Ecto neural progenitor cell (in vitro differentiated cells): ENCODE measurements around the gene SRSF7.
"Not testable (repeated sequence)": the region's sequence is repeated elsewhere in the genome, so short reads cannot be mapped to it uniquely, and the experiment has no call there.

ENCODE experiments used
- DNase-seq: peaks from one replicate; pipeline ENCODE4 v3.0.0-alpha.2; 2018; ENCODE audit warnings: low spot score

The SRSF7 gene

DNA sequence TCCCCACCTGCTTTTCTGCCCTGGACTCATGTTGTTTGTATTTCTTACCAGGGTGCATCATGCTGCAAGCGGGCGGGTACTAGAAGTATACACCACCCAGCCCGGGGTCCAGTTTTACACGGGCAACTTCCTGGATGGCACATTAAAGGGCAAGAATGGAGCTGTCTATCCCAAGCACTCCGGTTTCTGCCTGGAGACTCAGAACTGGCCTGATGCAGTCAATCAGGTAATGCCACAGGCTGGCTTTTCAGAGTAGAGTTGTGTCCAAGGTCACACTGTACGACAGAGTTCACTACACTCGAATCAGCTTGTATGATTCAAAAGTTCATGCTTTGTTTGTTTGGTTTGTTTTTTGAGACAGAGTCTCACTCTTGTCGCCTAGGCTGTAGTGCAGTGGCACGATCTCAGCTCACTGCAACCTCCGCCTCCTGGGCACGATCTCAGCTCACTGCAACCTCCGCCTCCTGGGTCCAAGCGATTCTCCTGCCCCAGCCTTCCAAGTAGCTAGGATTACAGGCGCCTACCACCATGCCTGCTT is 19.4 kb downstream of the SRSF7 start:
- DNase-seq: no peak

GRCh38 chr2:38731090-38731489 is 20.1 kb downstream of the SRSF7 start:
- DNase-seq: no peak

DNA sequence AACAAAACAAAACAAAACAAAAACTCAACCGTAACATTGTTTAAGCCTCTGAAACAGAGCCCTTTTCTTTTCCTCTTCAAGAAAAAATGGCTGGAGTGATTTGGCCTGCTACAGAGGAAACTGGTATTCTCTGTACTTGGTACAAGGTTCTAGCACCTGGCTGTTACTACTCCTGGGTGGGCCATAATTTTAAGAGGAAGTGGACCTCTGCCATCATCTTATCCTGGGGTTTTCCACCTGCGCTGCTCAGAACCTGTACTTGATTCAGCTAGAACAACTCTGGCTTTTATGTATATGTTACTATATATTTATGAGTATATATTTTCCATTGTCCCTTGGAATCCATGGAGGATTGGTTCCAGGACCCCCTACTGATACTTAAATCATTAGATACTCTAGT is 22.5 kb downstream of the SRSF7 start:
- no peak for DNase-seq

- DNase-seq: no peak
These were observed 23.5 kb downstream of the SRSF7 start for GRCh38 chr2:38727661-38728060.

DNA sequence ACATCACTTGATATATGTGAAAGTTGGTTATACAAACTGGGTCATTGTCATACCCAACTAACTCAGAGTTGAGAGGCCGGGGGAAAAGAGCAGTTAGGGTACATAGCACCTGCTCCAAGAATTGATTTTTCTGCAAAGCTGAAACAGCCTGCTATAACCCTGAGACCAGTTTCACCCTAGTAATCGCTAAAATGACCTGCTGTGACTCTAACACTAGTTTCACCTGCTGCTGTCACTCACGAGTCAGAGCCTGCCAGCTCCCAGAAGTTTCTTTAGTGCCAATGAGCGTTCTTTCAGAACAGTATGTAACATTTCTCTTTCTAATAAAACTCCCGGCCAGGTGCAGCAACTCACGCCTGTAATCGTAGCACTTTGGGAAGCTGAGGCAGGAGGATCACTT is 28.0 kb downstream of the SRSF7 start:
- DNase-seq: no peak

GRCh38 chr2:38722271-38723061 is 28.7 kb downstream of the SRSF7 start:
- no peak for DNase-seq

DNA sequence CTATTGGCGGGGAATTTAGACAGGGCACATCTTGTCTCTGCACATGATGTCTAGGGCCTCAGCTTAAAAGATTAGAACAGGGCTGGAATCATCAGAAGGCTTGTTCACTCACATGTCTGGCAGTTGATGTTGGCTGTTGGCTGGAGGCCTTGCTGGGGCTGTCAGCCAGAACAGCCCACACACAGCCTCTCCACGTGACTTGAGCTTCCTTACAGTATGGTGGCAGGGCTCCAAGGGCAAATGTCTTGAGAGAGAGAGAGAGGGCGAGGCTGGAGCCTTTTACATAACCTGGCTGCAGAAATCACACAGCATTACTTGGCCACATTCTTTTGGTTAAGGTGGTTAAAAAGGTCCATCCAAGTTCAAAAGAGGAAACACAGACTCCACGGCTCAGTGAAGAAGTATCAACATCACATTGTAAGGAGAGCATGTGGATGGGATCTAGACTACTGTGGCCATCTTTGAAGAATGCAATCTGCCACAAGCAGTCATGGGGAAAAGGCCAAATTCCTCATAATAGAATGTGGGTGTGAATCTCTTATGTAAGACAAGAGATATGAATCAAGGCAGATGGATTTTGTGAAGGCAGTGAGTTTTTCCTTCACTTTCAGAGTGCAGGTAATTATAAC is 30.4 kb downstream of the SRSF7 start:
- DNase-seq: no peak

GRCh38 chr2:38719706-38720105 is 31.5 kb downstream of the SRSF7 start:
- DNase-seq: no peak

- DNase-seq: no peak
These were observed 32.6 kb downstream of the SRSF7 start for GRCh38 chr2:38718601-38719000.

GRCh38 chr2:38716185-38716584 is 35.0 kb downstream of the SRSF7 start:
- DNase-seq: no peak

DNA sequence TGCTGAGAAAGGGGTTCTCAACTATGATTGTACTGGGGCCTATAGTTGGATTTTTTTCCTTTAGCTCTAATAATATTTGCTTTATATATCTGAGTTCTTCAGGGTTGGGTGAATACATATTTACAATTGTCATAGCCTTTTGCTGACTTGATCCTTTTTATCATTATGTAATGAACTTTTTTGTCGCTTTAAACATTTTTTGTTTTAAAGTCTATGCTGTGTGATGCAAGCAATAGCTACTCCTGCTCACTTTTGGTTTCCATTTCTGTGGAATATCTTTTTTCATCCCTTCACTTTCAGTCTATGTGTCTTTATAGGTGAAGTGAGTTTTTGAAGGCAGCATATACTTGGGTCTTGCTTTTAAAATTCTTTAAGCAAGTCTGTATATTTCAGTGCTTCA is 36.2 kb downstream of the SRSF7 start:
- DNase-seq: not testable (repeated sequence)

DNA sequence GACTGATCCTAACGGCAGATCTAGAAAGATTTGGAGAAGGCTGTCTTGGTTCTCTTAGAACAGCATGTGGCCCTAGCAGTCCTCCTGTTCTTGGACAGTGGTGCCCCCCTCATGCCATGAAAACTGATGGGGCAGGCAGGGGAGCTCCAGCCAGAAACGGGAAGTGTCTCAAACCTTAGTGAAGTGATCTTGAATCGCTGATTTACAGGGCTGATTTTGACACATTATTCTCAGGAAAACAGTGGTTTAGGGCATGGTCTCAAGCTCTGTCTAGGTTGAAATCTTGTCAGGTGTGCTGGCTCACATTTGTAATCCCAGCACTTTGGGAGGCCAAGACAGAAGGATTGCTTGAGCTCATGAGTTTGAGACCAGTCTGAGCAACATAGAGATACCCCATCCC is 37.8 kb downstream of the SRSF7 start:
- no peak for DNase-seq

DNA sequence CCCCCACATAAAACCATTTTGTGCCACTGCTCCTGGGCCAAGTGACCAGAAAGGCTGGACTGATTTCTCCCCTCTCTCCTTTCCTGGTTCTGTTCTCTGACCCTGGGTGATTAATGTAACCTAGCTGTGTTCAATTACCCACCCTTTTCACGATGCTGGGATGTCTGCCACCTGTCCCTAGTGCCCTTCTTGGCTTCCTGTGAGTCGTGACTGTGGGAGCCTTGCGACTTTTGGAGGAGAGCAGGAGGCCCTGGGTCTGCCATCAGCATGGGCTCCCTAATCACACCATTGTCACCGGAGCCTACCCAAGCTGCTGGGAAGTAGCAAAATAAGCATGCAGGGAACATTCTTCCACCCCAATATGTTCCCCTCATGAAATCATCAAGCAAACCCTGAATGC is 38.3 kb downstream of the SRSF7 start:
- no peak for DNase-seq

DNA sequence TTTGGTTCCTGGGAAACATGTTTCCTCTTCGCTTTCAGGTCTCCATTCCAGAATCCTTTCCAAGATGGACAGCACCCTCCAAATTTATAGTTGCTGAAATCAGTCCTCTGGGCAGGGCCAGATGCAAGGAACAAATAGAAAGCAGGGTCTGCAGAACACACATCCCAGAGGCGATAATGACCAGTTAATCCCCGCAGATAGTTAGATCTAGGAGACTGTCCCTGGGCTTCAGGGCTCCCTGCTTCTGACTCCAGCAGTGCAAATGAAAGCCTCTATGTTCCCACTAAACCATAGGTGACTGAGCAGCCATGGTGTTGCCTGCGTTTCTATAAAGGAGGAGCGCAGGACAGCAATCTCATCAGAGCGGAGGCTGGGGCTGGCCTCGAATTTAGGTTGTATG is 38.7 kb downstream of the SRSF7 start:
- DNase-seq: no peak

- no peak for DNase-seq
These were observed 39.6 kb downstream of the SRSF7 start for GRCh38 chr2:38711558-38711957.

GRCh38 chr2:38709567-38710194 is 41.5 kb downstream of the SRSF7 start:
- DNase-seq: no peak

DNA sequence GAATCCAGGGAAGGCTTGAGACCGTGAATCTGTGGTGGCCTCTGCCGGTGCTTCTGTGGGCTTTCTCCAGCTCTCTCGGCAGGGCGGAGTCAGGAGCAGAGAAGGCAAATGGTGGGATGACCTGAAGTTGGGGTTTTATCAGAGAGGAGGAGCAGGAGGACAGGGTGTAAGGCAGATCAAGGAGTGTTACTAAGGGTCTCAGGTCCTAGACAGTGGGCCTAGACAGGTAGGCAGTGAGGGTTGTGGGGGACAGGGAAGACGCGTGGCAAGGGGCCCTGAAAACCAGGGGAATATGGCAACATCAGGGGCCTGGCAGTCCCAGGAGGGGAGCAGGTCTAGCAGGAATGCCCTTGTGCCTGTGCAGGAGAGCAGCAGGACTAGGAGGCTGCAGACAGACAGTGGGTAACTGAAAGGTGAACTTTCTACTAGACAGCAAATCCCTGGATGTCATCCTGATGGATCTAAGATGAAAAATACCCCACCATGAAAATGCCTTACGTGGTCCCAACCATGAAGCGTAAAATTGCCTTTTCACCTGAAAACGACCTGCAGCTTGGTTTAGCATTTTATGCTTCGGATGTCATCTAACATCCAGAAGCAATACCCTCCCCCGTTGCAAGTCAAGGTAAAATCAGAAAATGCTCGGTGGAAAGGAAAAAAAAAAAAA is 42.1 kb downstream of the SRSF7 start:
- no peak for DNase-seq

GRCh38 chr2:38708491-38708890 is 42.7 kb downstream of the SRSF7 start:
- DNase-seq: not testable (repeated sequence)

GRCh38 chr2:38706846-38707345 is 44.3 kb downstream of the SRSF7 start:
- DNase-seq: no peak

DNA sequence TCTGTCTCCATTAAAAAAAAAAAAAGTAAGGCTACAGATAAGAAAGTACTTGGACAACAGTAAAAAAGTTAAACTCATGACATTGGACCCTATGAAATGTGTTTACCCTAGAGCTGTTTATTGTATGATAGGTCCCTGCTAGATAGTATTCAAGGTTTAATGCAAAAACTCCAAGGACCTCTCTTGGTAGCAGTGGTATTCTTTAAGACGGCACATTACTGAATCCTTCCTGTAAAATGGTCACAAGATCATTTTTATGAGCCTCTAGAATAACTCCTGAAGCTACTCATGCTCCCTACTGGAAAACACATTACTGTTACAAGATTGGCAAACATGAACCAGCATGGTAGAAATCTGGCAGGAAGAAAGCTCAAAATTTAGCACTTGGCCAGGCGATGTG is 46.5 kb downstream of the SRSF7 start:
- no peak for DNase-seq

GRCh38 chr2:38703336-38703735 is 47.8 kb downstream of the SRSF7 start:
- not testable (repeated sequence) for DNase-seq

- no peak for DNase-seq
These were observed 48.7 kb downstream of the SRSF7 start for GRCh38 chr2:38702413-38702812.
